Astrocyte (in vitro differentiated cells and primary cell): ENCODE data around the gene AMACR. TPM values are rescaled to one million over a fixed set of nuclear protein-coding genes. Genes with fewer than 3 reads are reported as not detected.
A peak's percentile ranks its signal among the peaks of the same experiment; 100 is the strongest.

Experiments
- DNase-seq: peaks from one replicate; pipeline ENCODE4 v3.0.0-alpha.2; 2010; ENCODE audit warnings: low read depth
- FAIRE-seq: peaks from 2 replicates; lab custom pipeline; 2011; peaks lifted over from hg19 to GRCh38; lab: Jason Lieb, UNC
- H2AFZ ChIP-seq: 2 replicates; pipeline ENCODE4 v1.6.0; 2012; ENCODE audit warnings: low read depth, low read length, inconsistent platforms
- H3K27ac ChIP-seq: 2 replicates; pipeline ENCODE4 v1.5.1; 2011; ENCODE audit warnings: low read depth, low read length, inconsistent platforms
- H3K27me3 ChIP-seq: 2 replicates; pipeline ENCODE4 v1.6.0; 2011; ENCODE audit warnings: low read length, inconsistent platforms; ENCODE audit not compliant: insufficient read depth
- H3K36me3 ChIP-seq: 2 replicates; pipeline ENCODE4 v1.5.1; 2011; ENCODE audit warnings: low read length, inconsistent platforms; ENCODE audit not compliant: insufficient read depth
- H3K4me1 ChIP-seq: 2 replicates; pipeline ENCODE4 v1.5.1; 2011; ENCODE audit warnings: low read length, inconsistent platforms; ENCODE audit not compliant: insufficient read depth
- H3K4me2 ChIP-seq: 2 replicates; pipeline ENCODE4 v1.6.0; 2012; ENCODE audit warnings: low read length, inconsistent platforms
- H3K4me3 ChIP-seq: 2 replicates; pipeline ENCODE4 v1.5.1; 2011; ENCODE audit warnings: low read depth, mild to moderate bottlenecking, low read length, inconsistent platforms; ENCODE audit not compliant: insufficient read depth
- H3K79me2 ChIP-seq: 2 replicates; pipeline ENCODE4 v1.6.0; 2012; ENCODE audit warnings: mild to moderate bottlenecking, low read length, inconsistent platforms; ENCODE audit not compliant: insufficient read depth
- H3K9ac ChIP-seq: 2 replicates; pipeline ENCODE4 v1.6.0; 2012; ENCODE audit warnings: mild to moderate bottlenecking, low read length, inconsistent platforms
- H3K9me3 ChIP-seq: 2 replicates; pipeline ENCODE4 v1.5.1; 2012; ENCODE audit warnings: low read depth, mild to moderate bottlenecking, low read length, inconsistent platforms; ENCODE audit not compliant: insufficient read depth
- H4K20me1 ChIP-seq: 2 replicates; pipeline ENCODE4 v1.6.0; 2012; ENCODE audit warnings: low read length, inconsistent platforms; ENCODE audit not compliant: insufficient read depth
- H3K27ac Mint-ChIP-seq: one replicate; pipeline ENCODE4 v1.8.0; 2021; ENCODE audit warnings: mild to moderate bottlenecking, mixed read lengths; ENCODE audit not compliant: unreplicated experiment
- H3K27me3 Mint-ChIP-seq: one replicate; pipeline ENCODE4 v1.8.0; 2021; ENCODE audit warnings: low read depth, mixed read lengths; ENCODE audit not compliant: unreplicated experiment
- H3K36me3 Mint-ChIP-seq: one replicate; pipeline ENCODE4 v1.8.0; 2021; ENCODE audit warnings: low read depth, mixed read lengths; ENCODE audit not compliant: unreplicated experiment
- H3K4me1 Mint-ChIP-seq: one replicate; pipeline ENCODE4 v1.8.0; 2021; ENCODE audit warnings: low read depth, mixed read lengths; ENCODE audit not compliant: unreplicated experiment
- H3K4me3 Mint-ChIP-seq: one replicate; pipeline ENCODE4 v1.8.0; 2021; ENCODE audit warnings: mild to moderate bottlenecking, moderate library complexity, mixed read lengths; ENCODE audit not compliant: unreplicated experiment
- H3K9me3 Mint-ChIP-seq: one replicate; pipeline ENCODE4 v1.8.0; 2021; ENCODE audit warnings: mild to moderate bottlenecking, mixed read lengths; ENCODE audit not compliant: unreplicated experiment
- EZH2 ChIP-seq: IDR thresholded peaks from 2 replicates; pipeline ENCODE4 v1.6.1; 2012; ENCODE audit warnings: mild to moderate bottlenecking, low read length, inconsistent platforms; ENCODE audit not compliant: insufficient read depth
- total RNA-seq: library from RNA; stranded (reverse); gene quantifications from 2 replicates; pipeline ENCODE4 v1.2.1, GENCODE V29; 2021
- TF ChIP-seq, protein P1 (sequence below): IDR thresholded peaks from 2 replicates; pipeline ENCODE4 v1.5.1; 2011; ENCODE audit warnings: low read depth, mild to moderate bottlenecking, inconsistent platforms, low read length, moderate library complexity; ENCODE audit not compliant: insufficient read depth

The AMACR gene
- total RNA-seq, 1 donor from 2014 or later: 13.4 TPM

DNA sequence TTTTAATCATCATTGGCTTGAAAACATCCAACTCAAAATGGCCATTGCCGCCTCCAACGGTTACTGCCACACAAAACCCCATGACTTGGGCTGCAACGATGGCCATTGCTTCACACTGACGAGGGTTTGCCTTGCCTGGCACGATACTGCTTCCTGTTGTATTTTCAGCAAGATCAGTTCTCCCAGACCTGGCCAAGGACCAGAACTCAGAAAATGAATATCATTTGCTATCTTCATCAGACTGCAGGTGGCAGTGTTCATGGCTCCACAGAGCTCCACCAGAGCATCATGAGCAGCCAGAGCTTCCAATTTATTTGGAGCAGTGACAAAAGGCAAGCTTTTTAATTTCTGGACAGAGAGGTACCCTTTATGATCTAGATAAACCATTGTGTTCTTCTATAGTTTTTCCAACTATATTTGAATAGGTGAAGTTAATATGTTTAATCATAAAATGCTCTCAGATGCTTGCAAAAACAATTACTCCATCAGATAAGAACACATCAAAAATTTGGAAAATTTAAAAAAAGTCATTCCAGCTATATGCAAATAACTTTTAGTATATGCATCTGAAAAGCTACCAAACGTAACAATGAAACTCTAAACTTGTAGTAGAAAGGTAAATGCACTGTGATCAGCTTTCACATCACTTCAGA is 10.4 kb downstream of the AMACR start:
- DNase-seq: peak; percentile 72
- peak overlapping the region; percentile 4 for H3K27ac Mint-ChIP-seq

DNA sequence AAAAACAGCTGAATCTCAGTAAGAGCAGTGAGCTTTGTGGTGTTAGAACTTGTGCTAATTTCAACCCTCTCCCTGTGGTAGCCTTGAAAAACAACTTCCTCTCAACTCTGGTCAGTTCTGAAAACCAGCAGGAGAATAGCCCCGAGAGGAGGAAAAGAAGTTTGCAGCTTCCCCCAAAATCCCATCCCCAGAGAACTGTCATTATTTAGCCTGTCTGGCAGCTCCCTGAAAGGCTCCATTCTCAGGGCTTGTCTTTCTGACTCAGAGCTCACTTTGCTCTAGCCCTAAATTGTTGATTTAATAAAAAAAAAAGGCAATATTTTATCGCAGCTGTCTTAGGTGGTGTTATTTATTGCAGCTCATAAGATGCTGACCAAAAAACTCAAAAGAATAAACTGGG is 12.0 kb downstream of the AMACR start:
- peak overlapping the region; percentile 78 for H3K27ac Mint-ChIP-seq
- Histone ChIP-seq H3K79me2 (no peaks in the 10 kb centered on the region), H3K36me3 (peaks cover 2% of the 10 kb centered on the region), H3K4me2 (no peak overlapping the region), H3K4me1 (peaks cover under 1% of the 10 kb centered on the region), H2AFZ (no peak overlapping the region), H3K4me3 (no peak overlapping the region), H3K9ac (no peak overlapping the region), H3K27ac (no peak overlapping the region), H3K9me3 (no peaks in the 10 kb centered on the region), H3K27me3 (no peaks in the 10 kb centered on the region), H4K20me1 (no peaks in the 10 kb centered on the region)
- no peak for DNase-seq
- H3K4me1 Mint-ChIP-seq: peaks cover 13% of the 10 kb centered on the region
- H3K36me3 Mint-ChIP-seq: peaks cover 4% of the 10 kb centered on the region
- H3K27me3 Mint-ChIP-seq: no peaks in the 10 kb centered on the region
- no peak for TF ChIP-seq EZH2
- TF ChIP-seq, protein P1, sequence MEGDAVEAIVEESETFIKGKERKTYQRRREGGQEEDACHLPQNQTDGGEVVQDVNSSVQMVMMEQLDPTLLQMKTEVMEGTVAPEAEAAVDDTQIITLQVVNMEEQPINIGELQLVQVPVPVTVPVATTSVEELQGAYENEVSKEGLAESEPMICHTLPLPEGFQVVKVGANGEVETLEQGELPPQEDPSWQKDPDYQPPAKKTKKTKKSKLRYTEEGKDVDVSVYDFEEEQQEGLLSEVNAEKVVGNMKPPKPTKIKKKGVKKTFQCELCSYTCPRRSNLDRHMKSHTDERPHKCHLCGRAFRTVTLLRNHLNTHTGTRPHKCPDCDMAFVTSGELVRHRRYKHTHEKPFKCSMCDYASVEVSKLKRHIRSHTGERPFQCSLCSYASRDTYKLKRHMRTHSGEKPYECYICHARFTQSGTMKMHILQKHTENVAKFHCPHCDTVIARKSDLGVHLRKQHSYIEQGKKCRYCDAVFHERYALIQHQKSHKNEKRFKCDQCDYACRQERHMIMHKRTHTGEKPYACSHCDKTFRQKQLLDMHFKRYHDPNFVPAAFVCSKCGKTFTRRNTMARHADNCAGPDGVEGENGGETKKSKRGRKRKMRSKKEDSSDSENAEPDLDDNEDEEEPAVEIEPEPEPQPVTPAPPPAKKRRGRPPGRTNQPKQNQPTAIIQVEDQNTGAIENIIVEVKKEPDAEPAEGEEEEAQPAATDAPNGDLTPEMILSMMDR: no peak
- no peak for FAIRE-seq
- H3K4me3 Mint-ChIP-seq: no peak overlapping the region
- no peaks in the 10 kb centered on the region for H3K9me3 Mint-ChIP-seq

More for the DNA sequence above, 10.4 kb downstream of the AMACR start:
- H3K9ac ChIP-seq: no peak overlapping the region
- no peak overlapping the region for H3K4me3 Mint-ChIP-seq
- H3K9me3 Mint-ChIP-seq: no peaks in the 10 kb centered on the region
- H4K20me1 ChIP-seq: no peaks in the 10 kb centered on the region
- H3K36me3 Mint-ChIP-seq: peaks cover 4% of the 10 kb centered on the region
- H3K4me1 ChIP-seq: peaks cover 5% of the 10 kb centered on the region
- no peak overlapping the region for H3K27ac ChIP-seq
- TF ChIP-seq EZH2: no peak
- TF ChIP-seq, protein P1: peak; percentile 80
- H3K4me2 ChIP-seq: no peak overlapping the region
- peak; percentile 32 for FAIRE-seq
- H3K4me1 Mint-ChIP-seq: peaks cover 13% of the 10 kb centered on the region
- no peaks in the 10 kb centered on the region for H3K27me3 ChIP-seq
- peaks cover 2% of the 10 kb centered on the region for H3K36me3 ChIP-seq
- H3K27me3 Mint-ChIP-seq: no peaks in the 10 kb centered on the region
- H3K9me3 ChIP-seq: no peaks in the 10 kb centered on the region
- H3K79me2 ChIP-seq: no peaks in the 10 kb centered on the region
- H2AFZ ChIP-seq: no peak overlapping the region
- H3K4me3 ChIP-seq: no peak overlapping the region

DNA sequence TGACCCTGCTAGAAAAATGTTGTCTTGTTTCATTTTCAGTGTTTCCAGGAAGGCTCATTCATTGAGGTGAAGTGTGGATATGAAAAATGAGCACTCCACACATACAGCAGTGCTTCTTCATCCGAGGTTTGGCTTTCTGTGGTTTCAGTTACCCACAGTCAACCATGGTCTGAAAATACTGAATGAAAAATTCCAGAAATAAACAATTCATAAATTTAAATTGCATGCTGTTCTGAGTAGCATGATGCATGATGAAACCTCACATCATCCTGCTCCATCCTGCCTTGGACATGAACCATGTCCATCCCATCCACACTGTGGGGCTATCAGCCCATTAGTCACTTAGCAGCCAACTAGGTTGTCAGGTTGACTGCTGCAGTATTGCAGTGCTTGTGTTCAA is 13.0 kb downstream of the AMACR start:
- peaks cover 13% of the 10 kb centered on the region for H3K4me1 Mint-ChIP-seq
- Histone ChIP-seq H3K9me3 (no peaks in the 10 kb centered on the region), H3K4me2 (no peak overlapping the region), H4K20me1 (no peaks in the 10 kb centered on the region), H3K27me3 (no peaks in the 10 kb centered on the region), H3K36me3 (peaks cover 2% of the 10 kb centered on the region), H3K4me3 (no peak overlapping the region), H3K4me1 (no peaks in the 10 kb centered on the region), H3K9ac (no peak overlapping the region), H3K79me2 (no peaks in the 10 kb centered on the region), H3K27ac (no peak overlapping the region), H2AFZ (no peak overlapping the region)
- H3K9me3 Mint-ChIP-seq: no peaks in the 10 kb centered on the region
- H3K4me3 Mint-ChIP-seq: no peak overlapping the region
- FAIRE-seq: no peak
- peaks cover 4% of the 10 kb centered on the region for H3K36me3 Mint-ChIP-seq
- TF ChIP-seq, protein P1: no peak
- TF ChIP-seq EZH2: no peak
- peak; percentile 45 for DNase-seq
- peak overlapping the region; percentile 83 for H3K27ac Mint-ChIP-seq
- H3K27me3 Mint-ChIP-seq: no peaks in the 10 kb centered on the region
